GM19463 (cell line): ENCODE results near the gene IL4.
A peak's percentile ranks its signal among the peaks of the same experiment; 100 is the strongest.
"Not testable (repeated sequence)": the region's sequence is repeated elsewhere in the genome, so short reads cannot be mapped to it uniquely, and the experiment has no call there.

Experiments
- ATAC-seq: cut with Tn5 transposase; IDR thresholded peaks from one replicate; pipeline ENCODE4 v1.9.1; 2021; ENCODE audit warnings: mild to moderate bottlenecking, moderate library complexity; ENCODE audit not compliant: unreplicated experiment

IL4 gene

DNA sequence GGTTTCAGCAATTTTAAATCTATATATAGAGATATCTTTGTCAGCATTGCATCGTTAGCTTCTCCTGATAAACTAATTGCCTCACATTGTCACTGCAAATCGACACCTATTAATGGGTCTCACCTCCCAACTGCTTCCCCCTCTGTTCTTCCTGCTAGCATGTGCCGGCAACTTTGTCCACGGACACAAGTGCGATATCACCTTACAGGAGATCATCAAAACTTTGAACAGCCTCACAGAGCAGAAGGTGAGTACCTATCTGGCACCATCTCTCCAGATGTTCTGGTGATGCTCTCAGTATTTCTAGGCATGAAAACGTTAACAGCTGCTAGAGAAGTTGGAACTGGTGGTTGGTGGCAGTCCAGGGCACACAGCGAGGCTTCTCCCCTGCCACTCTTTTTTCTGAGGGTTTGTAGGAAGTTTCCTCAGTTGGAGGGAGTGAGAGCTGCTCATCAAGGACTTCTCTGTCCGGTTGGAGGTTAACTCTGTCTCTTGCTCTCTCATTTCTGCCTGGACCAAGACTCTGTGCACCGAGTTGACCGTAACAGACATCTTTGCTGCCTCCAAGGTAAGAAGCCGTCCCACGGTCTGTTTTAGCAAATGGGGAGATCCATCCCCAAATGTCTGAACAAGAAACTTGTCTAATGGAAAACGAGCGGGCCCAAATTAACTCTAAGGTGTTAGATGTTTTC, at the start of gene IL4:
Gene IL4, plus strand, starts transcription at position 51 of the 692 bp plus-strand sequence. Its CDS starts 62 bp downstream, at position 113.
- no peak for ATAC-seq

DNA sequence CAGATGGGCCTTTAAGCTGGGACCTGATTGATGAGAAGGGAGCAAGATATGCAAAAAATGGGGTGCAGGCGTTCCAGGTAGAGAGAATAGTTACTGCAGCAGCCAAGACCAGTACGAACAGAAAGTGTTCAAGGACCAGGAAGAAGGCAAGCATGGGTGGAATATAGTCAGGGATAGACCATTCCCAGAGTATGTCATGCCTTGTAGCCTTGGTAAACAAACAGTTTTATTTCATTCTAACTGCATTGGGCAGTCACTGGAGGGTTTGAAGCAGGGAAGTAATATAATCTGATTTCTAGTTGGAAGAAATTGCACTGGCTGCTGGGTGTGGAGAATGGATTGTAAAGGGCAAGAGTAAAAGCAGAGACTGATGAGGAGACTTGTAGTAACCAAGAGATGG, 46.3 kb upstream of the IL4 start:
- no peak for ATAC-seq

DNA sequence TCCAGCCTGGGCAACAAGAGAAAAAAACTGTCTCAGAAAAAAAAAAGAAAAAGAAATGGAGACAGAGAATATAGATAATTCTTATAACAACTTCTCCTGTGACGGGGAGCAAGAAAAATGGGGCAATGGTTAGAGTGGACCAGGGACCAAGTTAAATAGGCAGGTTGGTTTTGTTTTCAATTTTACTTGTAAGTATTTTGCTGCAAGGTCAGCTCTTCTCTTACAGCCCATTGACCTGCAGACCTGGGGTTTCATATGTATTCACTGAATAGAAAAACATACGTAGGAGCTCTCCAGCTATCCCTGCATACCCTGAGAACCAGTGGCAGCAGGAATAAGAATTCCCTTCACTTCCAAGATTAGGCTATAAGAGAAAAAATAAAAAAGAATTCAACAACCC, 45.0 kb upstream of the IL4 start:
- ATAC-seq: peak; percentile 40

DNA sequence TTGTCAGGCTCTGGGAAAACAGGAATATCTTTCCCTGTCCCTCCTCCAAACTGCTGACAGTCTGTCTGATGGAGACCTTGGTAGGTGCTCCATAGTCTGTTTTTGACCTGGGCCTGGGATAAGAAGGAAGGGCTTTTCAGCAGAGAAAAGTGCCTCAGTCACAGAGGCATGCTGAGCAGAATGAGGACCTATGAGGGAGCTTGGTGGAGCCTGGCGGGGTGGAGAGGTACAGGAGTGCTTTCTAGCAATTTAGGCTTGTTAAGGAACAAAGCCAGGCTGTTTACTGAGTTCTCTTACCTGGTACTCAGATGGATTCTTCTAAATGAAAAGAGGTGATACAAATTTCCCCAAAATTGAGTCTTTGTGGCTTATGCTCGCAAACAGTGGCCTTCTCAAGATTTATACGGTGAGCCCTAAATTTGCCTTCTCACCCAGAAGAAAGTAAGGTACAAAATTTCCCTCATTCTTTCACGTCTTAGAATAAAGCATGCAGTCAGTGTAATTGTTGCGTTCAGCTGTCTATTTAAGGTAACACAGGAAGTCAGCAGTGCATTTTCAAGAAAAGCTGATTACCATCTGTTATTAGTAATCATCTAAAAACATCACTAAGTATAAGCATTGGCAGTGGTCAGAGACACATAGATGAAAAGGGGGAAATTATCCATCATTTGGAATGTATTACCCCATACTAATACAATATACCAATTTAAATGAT, 44.4 kb upstream of the IL4 start:
- ATAC-seq: no peak

DNA sequence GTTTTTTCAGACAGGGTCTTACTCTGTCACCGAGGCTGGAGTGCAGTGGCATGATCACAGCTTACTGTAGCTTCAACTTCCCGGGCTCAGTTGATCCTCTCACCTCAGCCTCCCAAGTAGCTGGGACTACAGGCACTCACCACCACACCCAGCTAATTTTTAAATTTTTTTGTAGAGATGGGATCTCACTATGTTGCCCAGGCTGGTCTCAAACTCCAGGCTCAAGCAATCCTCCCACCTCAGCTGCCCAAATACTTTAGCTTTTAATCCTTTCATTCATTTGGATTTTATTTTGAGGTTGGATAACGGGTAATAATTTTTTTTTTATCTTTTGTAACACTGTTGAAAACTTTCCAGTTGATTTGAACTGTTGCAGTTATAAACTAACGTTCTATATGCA, 40.2 kb upstream of the IL4 start:
- ATAC-seq: not testable (repeated sequence)

DNA sequence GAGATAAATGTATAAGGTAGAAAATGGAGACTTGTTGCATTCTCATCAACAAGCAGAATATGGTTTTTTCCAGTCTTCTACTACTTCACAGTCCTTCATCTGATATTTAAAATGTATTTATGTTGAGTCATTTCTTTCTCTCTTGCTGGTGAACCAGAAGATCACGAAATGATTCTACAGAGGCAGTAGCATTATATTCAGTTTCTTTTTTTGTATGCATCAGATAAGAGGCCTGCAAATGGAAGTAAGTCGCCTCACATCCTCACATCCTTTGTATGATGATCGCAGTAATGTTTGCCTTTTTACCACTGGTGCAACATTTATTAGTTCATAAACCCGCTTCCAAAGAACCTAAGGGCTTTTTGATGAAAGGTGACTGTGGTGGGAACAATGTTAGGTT, 37.9 kb upstream of the IL4 start:
- peak; percentile 45 for ATAC-seq

DNA sequence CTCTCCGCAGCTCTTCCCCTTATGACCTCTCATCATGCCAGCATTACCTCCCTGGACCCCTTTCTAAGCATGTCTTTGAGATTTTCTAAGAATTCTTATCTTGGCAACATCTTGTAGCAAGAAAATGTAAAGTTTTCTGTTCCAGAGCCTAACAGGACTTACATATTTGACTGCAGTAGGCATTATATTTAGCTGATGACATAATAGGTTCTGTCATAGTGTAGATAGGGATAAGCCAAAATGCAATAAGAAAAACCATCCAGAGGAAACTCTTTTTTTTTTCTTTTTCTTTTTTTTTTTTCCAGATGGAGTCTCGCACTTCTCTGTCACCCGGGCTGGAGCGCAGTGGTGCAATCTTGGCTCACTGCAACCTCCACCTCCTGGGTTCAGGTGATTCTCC, 36.5 kb upstream of the IL4 start:
- no peak for ATAC-seq

DNA sequence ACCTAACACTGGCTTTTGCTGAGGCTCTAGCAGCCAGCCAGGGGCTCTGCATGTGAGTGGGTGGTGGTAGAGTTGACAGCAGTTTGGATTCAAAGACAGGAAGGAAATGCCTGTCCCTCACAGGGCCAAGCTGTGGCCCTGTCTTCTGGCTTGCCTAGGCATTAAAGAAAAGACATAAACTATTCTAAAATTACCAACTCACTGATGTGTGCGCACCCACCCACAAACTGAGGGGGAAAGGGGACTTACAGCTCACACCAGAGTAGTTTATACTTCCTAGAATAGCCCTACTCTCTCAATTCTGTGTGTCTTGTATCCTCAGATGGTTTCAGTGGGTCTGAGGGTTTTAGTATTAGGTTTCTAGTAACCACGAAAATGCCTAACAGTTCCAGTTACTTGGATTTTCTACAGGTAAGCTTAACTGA, 34.1 kb upstream of the IL4 start:
- peak; percentile 63 for ATAC-seq

DNA sequence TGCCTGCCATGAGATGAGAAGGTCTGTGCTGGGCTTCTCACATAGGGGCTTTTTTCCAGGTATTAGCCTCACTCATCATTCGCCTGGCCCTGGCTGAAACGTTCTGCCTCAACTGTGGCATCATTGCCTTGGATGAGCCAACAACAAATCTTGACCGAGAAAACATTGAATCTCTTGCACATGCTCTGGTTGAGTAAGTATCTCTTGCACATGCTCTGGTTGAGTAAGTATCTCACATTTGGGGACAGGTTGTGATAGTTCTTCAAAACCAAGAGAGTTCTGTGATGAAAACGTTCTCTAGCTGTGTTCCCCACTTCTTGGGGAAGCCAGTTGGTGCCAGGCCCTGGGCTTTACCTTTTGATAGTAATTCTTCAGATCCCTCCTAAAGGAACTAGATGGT, 33.2 kb upstream of the IL4 start:
- no peak for ATAC-seq

DNA sequence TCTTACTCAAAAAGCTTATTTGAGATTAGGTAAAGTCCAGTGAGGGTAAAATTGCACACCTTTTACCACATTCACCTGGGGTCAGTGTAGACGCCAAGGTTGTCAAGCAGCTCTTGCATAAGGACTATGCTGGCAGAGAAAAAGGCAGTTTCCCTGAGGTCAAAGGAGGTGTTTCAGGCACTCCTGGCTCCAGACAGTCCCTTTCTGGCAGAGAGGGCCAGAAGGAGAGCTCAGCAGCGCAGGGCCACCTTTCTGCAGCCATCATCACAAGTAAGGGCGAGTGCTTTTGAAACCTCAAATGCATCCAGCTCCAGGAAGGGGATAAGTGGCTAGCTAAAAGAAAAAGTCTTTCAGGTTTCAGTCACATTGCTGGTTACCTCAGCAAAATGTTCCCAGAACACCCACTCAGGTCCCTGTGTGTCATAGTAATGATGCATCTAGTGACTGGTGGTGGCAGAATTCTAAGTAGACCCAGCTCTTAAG, 32.5 kb upstream of the IL4 start:
- ATAC-seq: peak; percentile 43

DNA sequence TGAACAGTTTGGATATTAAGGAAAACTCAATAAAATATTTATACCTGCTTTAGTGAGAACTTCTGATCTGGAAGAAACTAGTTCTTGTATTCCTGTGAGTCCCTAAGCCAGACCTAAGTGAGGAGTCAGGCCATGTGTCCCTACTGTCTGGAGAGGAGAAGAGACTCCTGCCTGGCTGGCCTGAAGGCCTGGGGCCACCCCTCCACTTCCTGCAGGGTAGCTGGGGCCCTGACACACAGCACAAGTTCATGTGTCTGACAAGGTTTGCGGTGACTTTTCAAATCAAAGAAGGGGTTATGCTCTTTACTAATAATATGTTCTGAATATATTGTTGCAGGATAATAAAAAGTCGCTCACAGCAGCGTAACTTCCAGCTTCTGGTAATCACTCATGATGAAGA, 31.9 kb upstream of the IL4 start:
- no peak for ATAC-seq

DNA sequence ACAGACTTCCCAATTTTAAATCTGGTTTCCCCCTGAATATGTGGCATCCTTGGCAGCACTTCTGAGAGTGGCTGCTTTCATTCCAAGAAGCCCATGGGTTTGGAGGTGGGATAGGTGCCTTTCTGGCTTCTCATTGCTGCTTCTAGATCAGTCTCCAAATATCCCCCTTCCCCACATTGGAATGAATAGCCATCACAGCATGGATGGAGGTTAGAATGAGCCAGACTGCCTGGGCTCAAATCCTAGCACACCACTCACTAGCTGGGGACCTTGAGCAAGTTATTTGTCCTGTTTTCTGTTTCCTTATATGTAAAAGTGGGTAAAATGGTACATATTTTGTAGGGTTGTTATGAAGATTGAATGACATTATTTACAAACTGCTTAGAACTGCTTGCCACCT, 29.6 kb upstream of the IL4 start:
- no peak for ATAC-seq

DNA sequence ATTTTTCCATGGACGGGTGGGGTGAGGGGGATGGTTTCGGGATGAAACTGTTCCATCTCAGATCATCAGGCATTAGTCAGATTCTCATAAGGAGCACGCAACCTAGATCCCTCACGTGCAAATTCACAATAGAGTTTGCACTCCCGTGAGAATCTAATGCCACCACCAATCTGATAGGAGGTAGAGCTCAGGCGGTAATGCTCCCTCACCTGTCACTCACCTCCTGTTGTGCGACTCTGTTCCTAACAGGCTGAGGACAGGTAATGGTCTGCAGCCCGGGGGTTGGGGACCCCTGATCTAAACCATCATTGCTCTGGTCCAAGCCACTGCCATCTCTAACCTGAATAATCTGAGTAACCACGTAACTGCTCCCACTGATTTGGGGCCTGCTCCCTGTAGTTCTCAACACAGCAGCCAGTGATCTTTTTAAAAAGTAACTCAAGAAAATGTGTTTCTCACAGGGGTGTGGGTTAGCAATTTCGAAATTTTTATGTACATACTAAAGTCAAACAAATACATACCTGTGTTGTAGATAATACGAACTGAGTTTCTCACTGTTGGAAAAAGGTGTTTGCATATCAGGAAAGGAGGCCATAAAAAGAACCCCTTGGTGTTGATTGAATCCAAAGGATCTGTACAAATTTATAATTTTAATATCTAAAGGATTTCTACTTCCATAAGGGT, 27.1 kb upstream of the IL4 start:
- ATAC-seq: no peak

DNA sequence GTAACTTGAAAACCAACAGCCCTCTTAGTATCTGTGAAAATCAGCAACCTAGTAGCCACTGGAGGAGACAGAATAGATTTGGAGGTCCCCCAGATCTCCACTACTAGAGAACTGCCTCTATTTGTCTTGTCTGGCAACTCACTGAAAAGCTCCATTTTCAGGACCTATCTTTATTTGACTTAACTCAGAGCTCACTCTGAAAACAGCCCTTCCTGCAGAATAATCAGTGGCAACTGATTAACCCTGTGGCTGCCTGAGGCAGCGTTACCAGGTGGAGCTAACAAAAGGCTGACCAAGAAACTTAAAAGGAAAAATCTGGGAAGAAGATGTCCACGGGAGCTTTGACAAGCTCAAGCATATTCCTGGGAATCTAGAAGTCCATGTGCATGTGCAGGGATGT, 26.3 kb upstream of the IL4 start:
- ATAC-seq: no peak

DNA sequence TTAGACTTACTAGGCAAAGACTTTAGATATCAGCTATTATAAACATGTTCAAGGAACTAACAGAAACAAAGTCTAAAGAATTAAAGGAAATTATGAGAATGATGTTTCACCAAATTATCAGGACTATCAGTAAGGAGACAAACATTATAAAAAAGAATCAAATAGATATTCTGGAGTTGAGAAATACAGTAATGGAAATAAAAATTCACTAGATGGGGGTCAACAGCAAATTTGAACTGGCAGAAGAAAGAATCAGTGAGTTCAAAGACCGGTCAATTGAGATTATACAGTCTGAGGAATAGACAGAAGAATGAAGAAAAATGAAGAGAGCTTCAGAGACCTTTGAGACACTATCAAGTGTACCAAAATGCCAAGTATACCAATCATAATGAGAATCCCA, 25.4 kb upstream of the IL4 start:
- ATAC-seq: no peak

DNA sequence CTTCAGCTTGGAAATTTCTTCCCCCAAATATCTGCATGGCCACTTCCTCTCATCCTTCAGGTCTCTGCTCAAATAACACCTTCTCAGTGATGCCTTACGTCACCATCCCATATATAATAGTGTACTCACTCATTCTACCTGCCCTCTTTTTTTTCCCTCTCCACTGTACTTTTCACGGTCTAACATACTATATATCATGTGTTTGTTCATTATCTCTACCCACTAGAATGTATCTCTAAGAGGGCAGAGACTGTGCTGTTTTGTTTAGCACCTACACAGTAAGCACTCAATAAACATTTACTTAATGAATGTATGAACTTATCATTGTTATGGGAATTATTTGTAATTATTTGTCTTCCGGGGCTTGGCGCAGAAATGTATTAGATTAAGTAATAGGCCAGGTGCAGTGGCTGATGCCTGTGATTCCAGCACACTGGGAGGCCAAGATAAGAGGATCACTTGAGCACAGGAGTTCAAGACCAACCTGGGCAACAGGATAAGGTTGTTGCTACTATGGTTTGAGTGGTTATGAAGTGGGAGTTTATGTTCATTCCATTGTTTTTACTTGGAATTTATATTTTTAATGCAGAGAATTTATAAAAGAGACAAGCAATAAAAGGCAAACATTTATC, 21.8 kb upstream of the IL4 start:
- ATAC-seq: no peak

DNA sequence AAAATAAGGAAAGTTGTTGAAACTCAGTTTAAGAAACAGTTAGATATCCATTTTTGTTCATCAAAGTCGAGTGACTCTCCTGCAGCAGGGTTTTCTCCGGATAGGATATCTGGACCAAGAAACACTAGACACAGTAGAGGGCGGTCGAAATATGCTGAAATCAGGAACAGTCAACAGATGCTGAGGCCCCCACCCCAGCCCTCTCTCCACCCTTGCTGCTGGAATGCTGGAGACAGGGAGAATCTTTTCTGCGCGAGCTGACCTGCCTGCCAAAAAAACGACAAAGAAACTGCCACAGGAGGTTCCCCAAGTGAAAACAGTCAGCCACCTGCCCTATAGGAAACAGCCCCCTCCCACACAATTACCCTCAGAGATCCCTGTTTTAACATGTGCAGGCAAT, 20.1 kb upstream of the IL4 start:
- no peak for ATAC-seq

DNA sequence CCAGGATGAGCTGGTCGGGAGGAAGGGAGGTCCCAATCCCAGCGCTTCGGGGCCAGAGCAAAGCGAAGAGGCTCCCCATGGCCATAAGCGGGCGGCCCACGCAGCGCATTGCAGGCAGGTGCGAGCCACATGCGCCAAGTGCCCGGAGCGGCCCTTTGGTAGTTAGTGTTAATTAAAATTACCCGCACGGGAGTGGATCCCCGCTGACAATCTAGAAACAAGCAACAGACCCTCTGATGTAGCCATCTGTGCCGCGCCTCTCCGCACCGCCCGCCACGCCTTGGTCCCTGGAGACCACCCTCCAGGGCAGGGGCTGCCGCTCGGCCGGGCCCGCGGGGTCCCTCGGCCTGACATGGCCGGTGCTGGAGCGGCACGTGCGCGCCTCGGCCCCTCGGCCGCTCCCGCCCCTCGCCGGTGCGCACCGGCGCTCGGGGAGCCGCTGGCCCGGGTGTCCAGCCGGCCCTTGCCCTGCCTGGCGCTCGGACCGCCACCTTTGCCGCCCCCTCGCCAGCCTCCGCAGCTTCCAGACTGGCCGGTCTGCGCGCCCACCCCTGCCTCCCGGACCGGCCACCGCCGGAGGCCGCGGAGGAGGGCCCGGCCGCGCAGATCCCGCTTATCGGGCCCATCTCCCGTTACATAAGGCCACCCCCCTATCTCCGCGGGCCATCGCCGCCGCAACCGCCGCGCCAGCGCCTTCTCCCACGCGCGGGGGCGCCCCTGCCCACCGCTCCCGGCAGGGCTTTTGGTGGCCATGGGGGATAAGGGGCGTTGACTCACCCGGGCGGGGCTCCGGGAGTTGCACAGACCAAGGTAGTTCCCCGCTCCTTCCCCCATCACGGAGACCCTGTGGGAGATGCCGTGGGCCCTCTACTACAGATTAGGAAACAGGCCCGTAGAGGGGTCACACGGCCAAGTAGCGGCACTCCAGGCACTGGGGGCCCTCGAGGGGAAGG, 17.7 kb upstream of the IL4 start:
- ATAC-seq: peak; percentile 32

DNA sequence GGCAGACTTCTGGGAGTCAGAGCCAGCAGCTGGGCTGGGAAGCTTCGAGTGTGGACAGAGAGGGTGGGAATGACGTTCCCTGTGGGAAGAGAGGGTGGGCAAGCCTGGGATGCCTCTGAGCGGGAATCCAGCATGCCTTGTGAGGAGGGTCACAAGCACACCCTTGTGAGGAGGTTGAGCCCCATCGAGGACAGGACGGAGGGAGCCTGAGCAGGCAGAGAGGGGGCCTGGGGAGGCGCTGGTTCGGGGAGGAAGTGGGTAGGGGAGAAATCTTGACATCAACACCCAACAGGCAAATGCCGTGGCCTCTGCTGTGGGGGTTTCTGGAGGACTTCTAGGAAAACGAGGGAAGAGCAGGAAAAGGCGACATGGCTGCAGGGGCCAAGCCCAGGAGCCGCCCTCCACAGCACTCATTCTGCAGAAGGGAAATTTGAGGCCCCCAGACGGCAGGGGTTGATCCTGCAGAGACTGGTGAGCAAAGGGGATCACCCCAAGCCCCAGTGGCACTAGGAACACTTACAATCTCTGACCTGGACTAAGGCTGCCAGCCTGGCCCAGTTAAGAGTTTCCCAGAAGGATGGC, 16.9 kb upstream of the IL4 start:
- ATAC-seq: no peak
